HepG2 (cell line): ENCODE measurements around the gene PIGV. TPM values are rescaled to one million over a fixed set of nuclear protein-coding genes. Genes with fewer than 3 reads are reported as not detected.

Experiments used
- CENPX ChIP-seq: sonication (generic); formaldehyde crosslinking; IDR thresholded peaks from 2 replicates; pipeline ENCODE4 v1.9.0; 2021; ENCODE audit warnings: mild to moderate bottlenecking, missing genetic modification reagents, moderate library complexity
- ELF3 ChIP-seq: IDR thresholded peaks from 2 replicates; pipeline ENCODE4 v1.6.1; 2016; ENCODE audit warnings: missing genetic modification reagents, missing compliant biosample characterization
- FOXC1 ChIP-seq: sonication (generic); formaldehyde crosslinking; IDR thresholded peaks from 2 replicates; pipeline ENCODE4 v1.8.0; 2022; ENCODE audit warnings: mild to moderate bottlenecking, missing genetic modification reagents, borderline replicate concordance
- GATAD1 ChIP-seq: IDR thresholded peaks from 2 replicates; pipeline ENCODE4 v1.6.1; 2016; ENCODE audit warnings: missing genetic modification reagents, missing compliant biosample characterization
- IRX3 ChIP-seq: sonication (generic); formaldehyde crosslinking; IDR thresholded peaks from 2 replicates; pipeline ENCODE4 v1.8.1; 2023; ENCODE audit warnings: mild to moderate bottlenecking, low read depth, missing genetic modification reagents, borderline replicate concordance
- NFE2L1 ChIP-seq: sonication (generic); formaldehyde crosslinking; IDR thresholded peaks from 2 replicates; pipeline ENCODE4 v1.4.0; 2020; ENCODE audit warnings: missing genetic modification reagents, mild to moderate bottlenecking, borderline replicate concordance
- NFKB2 ChIP-seq: sonication (generic); formaldehyde crosslinking; IDR thresholded peaks from 2 replicates; pipeline ENCODE4 v1.4.0; 2020; ENCODE audit warnings: missing genetic modification reagents, borderline replicate concordance
- RARG ChIP-seq: sonication (generic); formaldehyde crosslinking; IDR thresholded peaks from 2 replicates; pipeline ENCODE4 v1.4.0; 2020; ENCODE audit warnings: low read depth, mild to moderate bottlenecking, missing genetic modification reagents
- RNF2 ChIP-seq: fragments of 450-650 bp; conservative IDR thresholded peaks from 2 replicates; pipeline ENCODE4 v1.6.1; 2016; ENCODE audit warnings: low read depth
- SRSF1 ChIP-seq: fragments of 200-400 bp; formaldehyde crosslinking; optimal IDR thresholded peaks from 2 replicates; pipeline ENCODE3; 2017; ENCODE audit warnings: mild to moderate bottlenecking, low read depth, low read length, moderate library complexity
- TAF15 ChIP-seq: fragments of 200-400 bp; formaldehyde crosslinking; IDR thresholded peaks from one replicate; pipeline ENCODE4 v1.6.1; 2018; ENCODE audit warnings: mild to moderate bottlenecking, low read depth, low read length; ENCODE audit not compliant: poor library complexity, severe bottlenecking
- ZNF383 ChIP-seq: sonication (generic); formaldehyde crosslinking; IDR thresholded peaks from 2 replicates; pipeline ENCODE4 v1.4.0; 2020; ENCODE audit warnings: missing genetic modification reagents, mild to moderate bottlenecking, borderline replicate concordance
- ZNF496 ChIP-seq: sonication (generic); formaldehyde crosslinking; IDR thresholded peaks from 2 replicates; pipeline ENCODE4 v1.8.1; 2023; ENCODE audit warnings: mild to moderate bottlenecking, moderate library complexity, missing genetic modification reagents; ENCODE audit not compliant: insufficient replicate concordance
- ZNF546 ChIP-seq: sonication (generic); formaldehyde crosslinking; conservative IDR thresholded peaks from 2 replicates; pipeline ENCODE4 v1.8.1; 2023; ENCODE audit warnings: mild to moderate bottlenecking, missing genetic modification reagents
- ZNF782 ChIP-seq: sonication (generic); formaldehyde crosslinking; IDR thresholded peaks from 2 replicates; pipeline ENCODE4 v1.4.0; 2020; ENCODE audit warnings: missing genetic modification reagents, mild to moderate bottlenecking, borderline replicate concordance
- polyA plus RNA-seq, 8 experiments: library from polyadenylated mRNA; depleted of rRNA in 3 of 8; stranded (reverse) in 7 of 8; unstranded in 1 of 8; fragments of >200 nt; fragmentation: Illumina TruSeq in 4 of 8; extraction: Trizol in 4 of 8; gene quantifications; 2 replicates each; pipeline versions ENCODE4 v1.2.1 to v1.2.3, GENCODE V29; 2011 to 2016; ENCODE audit warnings: low read depth in 4 of 8, missing spikeins in 1 of 8, mixed read lengths in 1 of 8; ENCODE audit not compliant: insufficient read depth in 1 of 8
- total RNA-seq, 5 experiments: library from RNA; depleted of rRNA; stranded (reverse); fragments of >200 nt; fragmentation: Illumina TruSeq; extraction: Trizol; gene quantifications; 2 replicates each; pipeline ENCODE4 v1.2.3, GENCODE V29; 2016; ENCODE audit warnings: low read depth in 1 of 5
- TF ChIP-seq, protein P1 (sequence below): sonication (generic); formaldehyde crosslinking; IDR thresholded peaks from 2 replicates; pipeline ENCODE4 v1.4.0; 2020; ENCODE audit warnings: mild to moderate bottlenecking, missing genetic modification reagents, borderline replicate concordance
- TF ChIP-seq, protein P2 (sequence below), 2 experiments: sonication (generic) in 1 of 2; formaldehyde crosslinking in 1 of 2; IDR thresholded peaks; 2 replicates each; pipeline versions ENCODE4 v1.4.0 to v1.6.1; 2018 to 2020; ENCODE audit warnings: missing genetic modification reagents in 2 of 2, borderline replicate concordance in 1 of 2, low read depth in 1 of 2, mild to moderate bottlenecking in 1 of 2, missing biosample characterization in 1 of 2
- TF ChIP-seq, protein P3 (sequence below): sonication (generic); formaldehyde crosslinking; IDR thresholded peaks from 2 replicates; pipeline ENCODE4 v1.8.1; 2022; ENCODE audit warnings: low read depth, mild to moderate bottlenecking, missing genetic modification reagents

PIGV gene
- total and polyA plus RNA-seq, 2 of the 13 experiments (the other 11 are each of a cell fraction or from before 2014, with no cell fraction given) = 13.5 to 22.7 TPM

DNA sequence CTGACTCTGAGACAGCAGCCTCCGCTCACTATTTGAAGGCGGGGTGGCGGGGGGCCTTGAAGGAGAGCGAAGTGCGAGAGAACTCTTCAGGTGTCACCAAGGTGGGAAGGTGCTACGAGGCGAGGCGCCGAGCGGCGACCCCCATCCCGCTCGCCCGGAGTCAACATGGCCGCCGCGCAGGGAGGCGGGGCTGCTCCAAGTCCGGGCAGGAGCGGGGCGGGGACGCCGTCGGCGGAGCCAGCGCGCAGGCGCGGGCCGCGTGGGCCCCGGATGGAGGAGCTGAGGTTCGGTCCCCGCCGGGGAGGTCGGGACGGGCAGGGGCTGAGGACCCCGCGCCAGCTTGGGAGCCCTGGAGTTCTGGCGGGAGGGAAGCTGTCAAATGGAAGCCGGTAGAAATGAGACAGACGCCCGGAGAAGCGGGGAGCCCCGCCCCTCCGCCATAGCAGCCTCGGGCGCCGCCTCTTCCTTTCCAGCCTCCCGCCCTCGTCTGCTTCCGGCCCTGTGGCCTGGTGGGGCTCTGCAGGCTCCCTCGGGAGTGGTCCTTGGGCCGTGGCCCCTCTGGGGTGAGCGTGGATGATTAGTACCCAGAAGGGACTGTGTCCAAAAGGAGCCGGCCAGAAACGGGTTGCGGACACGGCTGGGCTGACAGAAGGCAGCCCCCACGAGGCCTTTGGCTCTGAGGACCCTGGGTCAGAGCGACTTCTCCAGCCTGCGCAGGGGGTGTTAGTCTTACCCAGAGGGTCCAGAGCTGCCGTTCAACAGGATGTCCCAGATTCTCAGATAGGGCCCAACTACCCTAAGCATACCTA lies at the start of gene PIGV (continued):
- TF ChIP-seq, protein P1, sequence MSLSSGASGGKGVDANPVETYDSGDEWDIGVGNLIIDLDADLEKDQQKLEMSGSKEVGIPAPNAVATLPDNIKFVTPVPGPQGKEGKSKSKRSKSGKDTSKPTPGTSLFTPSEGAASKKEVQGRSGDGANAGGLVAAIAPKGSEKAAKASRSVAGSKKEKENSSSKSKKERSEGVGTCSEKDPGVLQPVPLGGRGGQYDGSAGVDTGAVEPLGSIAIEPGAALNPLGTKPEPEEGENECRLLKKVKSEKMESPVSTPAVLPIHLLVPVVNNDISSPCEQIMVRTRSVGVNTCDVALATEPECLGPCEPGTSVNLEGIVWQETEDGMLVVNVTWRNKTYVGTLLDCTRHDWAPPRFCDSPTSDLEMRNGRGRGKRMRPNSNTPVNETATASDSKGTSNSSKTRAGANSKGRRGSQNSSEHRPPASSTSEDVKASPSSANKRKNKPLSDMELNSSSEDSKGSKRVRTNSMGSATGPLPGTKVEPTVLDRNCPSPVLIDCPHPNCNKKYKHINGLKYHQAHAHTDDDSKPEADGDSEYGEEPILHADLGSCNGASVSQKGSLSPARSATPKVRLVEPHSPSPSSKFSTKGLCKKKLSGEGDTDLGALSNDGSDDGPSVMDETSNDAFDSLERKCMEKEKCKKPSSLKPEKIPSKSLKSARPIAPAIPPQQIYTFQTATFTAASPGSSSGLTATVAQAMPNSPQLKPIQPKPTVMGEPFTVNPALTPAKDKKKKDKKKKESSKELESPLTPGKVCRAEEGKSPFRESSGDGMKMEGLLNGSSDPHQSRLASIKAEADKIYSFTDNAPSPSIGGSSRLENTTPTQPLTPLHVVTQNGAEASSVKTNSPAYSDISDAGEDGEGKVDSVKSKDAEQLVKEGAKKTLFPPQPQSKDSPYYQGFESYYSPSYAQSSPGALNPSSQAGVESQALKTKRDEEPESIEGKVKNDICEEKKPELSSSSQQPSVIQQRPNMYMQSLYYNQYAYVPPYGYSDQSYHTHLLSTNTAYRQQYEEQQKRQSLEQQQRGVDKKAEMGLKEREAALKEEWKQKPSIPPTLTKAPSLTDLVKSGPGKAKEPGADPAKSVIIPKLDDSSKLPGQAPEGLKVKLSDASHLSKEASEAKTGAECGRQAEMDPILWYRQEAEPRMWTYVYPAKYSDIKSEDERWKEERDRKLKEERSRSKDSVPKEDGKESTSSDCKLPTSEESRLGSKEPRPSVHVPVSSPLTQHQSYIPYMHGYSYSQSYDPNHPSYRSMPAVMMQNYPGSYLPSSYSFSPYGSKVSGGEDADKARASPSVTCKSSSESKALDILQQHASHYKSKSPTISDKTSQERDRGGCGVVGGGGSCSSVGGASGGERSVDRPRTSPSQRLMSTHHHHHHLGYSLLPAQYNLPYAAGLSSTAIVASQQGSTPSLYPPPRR (CRISPR knock-in tag) = peak; percentile 49; the same call in 1 of the 2 replicates
- TF ChIP-seq FOXC1 (CRISPR knock-in tag) (no peak), NFE2L1 (CRISPR knock-in tag) (no peak), RNF2 (no peak), CENPX (CRISPR knock-in tag) (no peak), ZNF496 (no peak), GATAD1 (peak; percentile 76), TAF15 (peak; percentile 61), ELF3 (0 out of 2 replicates have a peak, but pooled peaks have one; percentile 18), SRSF1 (no peak), ZNF782 (peak; percentile 59; the same call in 1 of the 2 replicates), RARG (CRISPR knock-in tag) (no peak), IRX3 (0 out of 2 replicates have a peak, but pooled peaks have one; percentile 33), ZNF383 (no peak), ZNF546 (CRISPR knock-in tag) (peak; percentile 48; the same call in 1 of the 2 replicates), NFKB2 (no peak; the same call in 1 of the 2 replicates)
- TF ChIP-seq, protein P2, sequence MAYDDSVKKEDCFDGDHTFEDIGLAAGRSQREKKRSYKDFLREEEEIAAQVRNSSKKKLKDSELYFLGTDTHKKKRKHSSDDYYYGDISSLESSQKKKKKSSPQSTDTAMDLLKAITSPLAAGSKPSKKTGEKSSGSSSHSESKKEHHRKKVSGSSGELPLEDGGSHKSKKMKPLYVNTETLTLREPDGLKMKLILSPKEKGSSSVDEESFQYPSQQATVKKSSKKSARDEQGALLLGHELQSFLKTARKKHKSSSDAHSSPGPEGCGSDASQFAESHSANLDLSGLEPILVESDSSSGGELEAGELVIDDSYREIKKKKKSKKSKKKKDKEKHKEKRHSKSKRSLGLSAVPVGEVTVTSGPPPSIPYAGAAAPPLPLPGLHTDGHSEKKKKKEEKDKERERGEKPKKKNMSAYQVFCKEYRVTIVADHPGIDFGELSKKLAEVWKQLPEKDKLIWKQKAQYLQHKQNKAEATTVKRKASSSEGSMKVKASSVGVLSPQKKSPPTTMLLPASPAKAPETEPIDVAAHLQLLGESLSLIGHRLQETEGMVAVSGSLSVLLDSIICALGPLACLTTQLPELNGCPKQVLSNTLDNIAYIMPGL (CRISPR knock-in tag; IDR thresholded peaks at IDR 0.05; ENCODE audit: borderline replicate concordance in 1 of 2, low read depth in 1 of 2) = peak in 1 of 2 experiments; percentile 69; a peak in 3 of 4 replicates
- TF ChIP-seq, protein P3, sequence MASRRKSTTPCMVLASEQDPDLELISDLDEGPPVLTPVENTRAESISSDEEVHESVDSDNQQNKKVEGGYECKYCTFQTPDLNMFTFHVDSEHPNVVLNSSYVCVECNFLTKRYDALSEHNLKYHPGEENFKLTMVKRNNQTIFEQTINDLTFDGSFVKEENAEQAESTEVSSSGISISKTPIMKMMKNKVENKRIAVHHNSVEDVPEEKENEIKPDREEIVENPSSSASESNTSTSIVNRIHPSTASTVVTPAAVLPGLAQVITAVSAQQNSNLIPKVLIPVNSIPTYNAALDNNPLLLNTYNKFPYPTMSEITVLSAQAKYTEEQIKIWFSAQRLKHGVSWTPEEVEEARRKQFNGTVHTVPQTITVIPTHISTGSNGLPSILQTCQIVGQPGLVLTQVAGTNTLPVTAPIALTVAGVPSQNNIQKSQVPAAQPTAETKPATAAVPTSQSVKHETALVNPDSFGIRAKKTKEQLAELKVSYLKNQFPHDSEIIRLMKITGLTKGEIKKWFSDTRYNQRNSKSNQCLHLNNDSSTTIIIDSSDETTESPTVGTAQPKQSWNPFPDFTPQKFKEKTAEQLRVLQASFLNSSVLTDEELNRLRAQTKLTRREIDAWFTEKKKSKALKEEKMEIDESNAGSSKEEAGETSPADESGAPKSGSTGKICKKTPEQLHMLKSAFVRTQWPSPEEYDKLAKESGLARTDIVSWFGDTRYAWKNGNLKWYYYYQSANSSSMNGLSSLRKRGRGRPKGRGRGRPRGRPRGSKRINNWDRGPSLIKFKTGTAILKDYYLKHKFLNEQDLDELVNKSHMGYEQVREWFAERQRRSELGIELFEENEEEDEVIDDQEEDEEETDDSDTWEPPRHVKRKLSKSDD = 0 out of 2 replicates have a peak, but pooled peaks have one; percentile 29
